ENCODE measurements around the gene SLAMF1.
"Not testable (repeated sequence)": the region's sequence is repeated elsewhere in the genome, so short reads cannot be mapped to it uniquely, and the experiment has no call there.

SLAMF1 gene

DNA sequence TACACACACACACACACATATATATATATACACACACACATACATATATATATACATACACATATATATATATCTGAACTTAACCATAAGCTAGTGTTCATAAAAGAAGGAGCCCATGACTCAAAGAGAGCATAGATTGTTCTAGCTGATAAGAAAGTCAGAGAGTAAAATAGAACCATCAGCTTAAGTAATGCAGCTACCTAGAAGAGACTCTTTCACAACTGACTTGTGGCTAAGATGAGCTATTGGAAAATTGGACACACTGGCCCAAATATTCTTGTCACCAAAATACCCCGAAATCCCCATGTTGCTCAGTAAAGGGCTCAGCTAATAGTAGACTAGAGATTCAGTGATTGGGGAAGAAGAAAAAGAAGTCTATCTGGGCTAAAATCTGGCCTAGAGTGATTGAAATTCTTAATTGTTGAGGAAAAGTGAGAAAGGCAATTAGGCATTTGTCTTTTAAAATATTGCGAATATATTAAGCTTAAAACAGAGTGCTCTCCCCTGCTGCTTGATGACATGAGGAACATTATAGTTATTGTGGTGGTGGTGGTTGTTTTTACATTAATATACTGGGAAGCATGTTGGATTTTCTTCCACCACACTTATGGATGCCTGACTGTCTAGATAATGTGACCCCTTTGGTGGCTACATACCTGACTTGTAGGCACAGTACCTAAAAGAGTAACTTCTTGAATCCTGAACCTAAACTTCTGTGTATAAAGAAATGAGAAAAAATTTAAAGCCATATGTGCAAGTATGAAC, 6.3 kb downstream of the SLAMF1 start:
- DNase-seq (ENCODE audit: low spot score), result no peak

DNA sequence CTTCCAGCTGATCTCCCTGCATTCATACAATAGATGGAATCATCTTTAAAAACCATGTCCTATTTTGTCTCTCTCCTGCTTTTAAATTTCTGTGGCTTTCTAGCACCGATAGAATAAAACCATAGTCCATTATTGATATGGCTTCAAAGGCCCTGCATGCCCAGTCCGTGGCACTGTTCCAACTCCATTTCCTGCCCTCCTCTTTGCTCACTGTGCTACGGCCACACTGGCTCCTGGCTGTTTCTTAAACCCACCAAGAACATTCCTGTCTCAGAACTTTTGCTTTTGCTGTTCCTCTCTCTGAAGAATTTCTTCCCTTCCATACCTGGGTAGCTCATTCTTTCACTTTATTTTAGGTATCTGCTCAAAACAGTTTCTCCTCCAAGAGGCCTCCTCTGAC, 7.2 kb downstream of the SLAMF1 start:
- DNase-seq (ENCODE audit: low spot score), result no peak

DNA sequence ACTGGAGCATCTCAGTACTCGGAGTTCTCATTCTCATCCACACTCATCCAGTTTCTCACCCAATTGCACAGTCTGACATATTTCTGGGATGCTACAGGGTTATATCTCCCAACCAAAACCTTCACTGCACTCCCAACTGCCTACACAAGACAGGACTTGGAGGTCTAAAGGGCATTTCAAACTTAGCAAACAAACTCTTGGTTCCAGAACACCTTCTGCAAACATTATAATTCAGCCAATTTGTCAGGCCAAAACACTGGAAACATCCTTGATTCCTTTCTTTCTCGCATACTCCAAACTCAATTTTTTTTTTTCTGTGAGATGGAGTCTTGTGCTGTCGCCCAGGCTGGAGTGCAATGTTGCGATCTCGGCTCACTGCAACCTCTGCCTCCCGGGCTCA, 7.9 kb downstream of the SLAMF1 start:
- DNase-seq (ENCODE audit: low spot score), result no peak

- DNase-seq (ENCODE audit: low spot score), result no peak
Observed at GRCh38 chr1:160638540-160638857, 8.3 kb downstream of the SLAMF1 start.

DNA sequence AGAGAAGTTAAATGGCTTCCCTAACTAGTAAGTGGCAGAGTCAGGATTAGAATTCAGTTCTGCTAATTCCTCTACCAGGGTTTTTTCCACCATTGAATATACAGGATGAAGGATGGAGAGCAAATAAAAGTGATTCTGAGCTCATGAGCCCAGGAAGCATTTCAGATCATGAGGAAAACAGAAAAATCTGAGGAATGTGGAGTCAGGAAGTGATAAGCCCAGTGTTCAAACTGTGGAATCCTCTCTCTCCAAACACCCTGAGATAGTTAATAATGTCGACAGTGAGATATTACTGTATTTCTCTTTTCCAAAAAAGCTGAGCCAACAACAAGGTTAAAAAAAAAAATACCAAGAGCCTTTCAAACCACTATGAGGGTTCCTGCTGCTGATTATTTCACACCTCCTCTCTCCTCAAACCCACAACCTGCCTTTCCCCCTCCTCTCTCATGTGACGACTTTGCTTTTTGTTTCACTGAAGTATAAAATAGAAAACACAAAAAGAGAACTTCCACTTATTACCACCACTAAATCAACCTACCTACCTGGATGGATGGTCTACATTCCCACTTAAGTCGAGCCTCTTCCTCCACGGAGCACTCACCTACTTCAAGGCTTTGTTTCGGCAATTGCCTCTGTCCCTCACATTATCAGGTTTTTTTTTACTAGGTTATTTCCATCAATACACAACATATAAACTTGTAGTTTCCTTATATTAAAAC, 8.9 kb downstream of the SLAMF1 start:
- DNase-seq (ENCODE audit: low spot score), result no peak

DNA sequence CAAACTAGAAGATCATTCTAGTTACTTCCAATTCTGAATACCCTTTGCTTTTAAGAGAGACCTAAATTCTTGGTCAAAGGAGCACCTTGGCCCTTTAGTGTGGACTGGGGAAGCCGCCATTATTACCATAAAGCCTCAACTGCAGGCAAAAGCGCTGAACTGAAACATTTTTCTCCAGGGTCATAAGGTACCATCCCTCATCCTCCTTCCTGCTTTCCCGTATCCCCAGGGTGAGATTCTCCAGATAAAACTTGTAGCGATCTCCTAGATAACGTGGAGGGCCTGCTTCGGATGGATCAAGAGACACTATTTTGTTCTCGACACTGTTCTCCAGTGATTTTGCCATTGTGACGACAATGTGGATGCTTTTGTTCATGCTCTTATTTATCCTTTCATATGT, 9.8 kb downstream of the SLAMF1 start:
- DNase-seq (ENCODE audit: low spot score), result no peak

GRCh38 chr1:160636547-160636946, 10.3 kb downstream of the SLAMF1 start:
- DNase-seq (ENCODE audit: low spot score), result no peak

DNA sequence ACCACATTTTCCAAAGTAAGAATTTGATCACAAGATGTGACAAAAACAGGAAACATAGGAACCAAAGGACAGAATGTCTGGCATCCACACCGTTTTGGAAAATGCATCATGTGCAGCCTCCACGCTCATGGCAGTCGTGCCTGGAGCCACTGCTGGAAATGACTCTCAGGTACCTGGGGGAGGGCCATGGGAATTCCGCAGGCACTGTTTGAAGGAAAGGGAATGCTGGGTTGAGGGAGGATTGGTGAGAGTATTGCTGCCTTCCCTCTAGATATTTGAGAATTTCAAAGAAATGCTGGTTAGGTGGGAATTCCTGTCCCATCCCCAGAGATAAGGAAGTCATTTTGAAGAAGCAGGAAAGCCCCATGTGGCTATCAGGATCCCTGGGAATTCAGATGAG, 10.8 kb downstream of the SLAMF1 start:
- DNase-seq (ENCODE audit: low spot score), result no peak

DNA sequence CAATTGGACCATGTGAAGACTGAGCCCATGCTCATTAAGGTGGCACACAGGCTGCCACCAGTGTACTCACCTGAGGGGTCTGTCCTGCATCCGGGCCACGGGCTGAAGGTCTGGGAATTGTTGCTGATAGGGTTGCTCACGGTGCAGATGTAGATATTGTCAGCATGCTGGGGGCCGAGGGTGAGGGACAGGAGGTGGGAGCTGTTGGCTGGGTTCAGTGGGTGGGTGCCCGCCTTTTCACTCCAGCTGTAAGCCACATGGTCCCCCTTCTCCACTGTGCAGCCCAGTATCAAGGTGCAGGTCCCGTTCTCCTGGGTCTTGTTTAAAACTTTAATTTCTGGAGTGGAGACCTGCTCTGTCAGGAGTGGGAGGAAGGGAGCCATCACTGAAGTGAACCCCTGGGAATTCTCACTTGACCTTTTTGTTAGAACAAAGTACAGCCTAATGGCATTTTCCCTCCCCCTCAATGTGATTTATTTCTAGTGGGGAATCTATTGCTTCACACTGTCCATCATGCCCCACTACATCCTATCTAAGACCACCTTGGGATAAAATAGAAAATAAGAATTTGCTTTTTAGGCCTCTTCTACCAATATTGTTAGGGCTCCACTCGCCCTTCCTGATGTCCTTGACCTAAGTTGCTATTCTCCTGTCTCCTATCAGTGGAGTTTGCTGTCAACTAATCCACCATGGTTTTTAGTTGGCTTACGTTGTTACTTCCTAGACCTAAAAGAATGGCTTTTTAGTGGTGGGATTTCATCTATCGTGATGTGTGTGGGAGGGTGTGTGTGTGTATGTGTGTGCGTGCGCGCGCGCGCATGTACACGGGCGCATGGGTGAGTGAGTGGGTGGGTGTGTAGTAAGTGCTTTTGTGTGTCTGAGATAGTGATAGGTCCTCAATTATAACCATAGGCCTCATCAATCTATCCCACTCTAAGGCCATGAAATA, 12.0 kb downstream of the SLAMF1 start:
- DNase-seq (ENCODE audit: low spot score), result no peak

GRCh38 chr1:160633330-160633903, 13.4 kb downstream of the SLAMF1 start:
- no peak for DNase-seq (ENCODE audit: low spot score)

- no peak for DNase-seq (ENCODE audit: low spot score)
Observed at GRCh38 chr1:160631983-160632625, 14.7 kb downstream of the SLAMF1 start.

DNA sequence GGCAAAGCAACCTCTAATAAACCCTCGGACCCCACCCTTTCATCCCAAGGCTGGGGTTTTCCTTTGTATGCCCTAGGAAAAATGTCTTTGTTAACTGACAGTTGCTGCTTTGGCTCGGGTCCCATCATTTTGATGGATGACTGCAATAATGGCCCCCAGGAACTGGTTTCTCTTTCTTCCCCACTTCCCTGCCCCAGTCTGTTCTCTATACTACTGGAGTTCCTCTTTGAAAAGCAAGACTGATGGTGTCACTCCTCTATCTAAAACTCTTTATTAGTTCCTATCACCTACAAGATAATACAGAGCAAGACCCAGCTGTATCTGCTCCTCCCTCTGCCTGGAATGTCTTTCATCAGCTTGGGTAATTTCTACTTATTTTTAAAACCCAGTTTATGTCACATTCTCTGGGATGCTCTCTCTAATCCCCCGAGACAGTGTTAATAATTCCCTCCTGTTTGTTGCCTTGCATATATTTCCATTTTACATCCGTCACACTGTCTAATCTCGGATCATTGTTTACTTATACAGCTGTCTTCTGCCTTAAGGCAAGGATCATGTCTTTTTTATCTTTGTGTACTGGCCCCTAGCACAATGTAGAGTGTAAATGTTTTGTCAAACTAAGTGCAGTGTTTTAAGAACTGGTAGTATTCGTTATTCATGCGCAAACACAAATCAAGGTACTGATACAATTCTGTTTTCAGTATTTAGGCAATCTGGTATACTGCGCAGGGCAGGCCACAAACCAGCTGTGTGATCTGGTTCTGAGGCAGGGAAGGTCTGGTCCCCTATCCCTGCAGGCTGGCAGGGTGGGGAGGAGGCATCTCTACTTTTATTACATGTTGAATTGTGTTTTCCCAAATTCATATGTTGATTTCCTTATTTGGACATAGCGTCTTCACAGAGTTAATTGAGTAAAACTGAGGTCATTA, 16.1 kb downstream of the SLAMF1 start:
- DNase-seq (ENCODE audit: low spot score), result no peak

DNA sequence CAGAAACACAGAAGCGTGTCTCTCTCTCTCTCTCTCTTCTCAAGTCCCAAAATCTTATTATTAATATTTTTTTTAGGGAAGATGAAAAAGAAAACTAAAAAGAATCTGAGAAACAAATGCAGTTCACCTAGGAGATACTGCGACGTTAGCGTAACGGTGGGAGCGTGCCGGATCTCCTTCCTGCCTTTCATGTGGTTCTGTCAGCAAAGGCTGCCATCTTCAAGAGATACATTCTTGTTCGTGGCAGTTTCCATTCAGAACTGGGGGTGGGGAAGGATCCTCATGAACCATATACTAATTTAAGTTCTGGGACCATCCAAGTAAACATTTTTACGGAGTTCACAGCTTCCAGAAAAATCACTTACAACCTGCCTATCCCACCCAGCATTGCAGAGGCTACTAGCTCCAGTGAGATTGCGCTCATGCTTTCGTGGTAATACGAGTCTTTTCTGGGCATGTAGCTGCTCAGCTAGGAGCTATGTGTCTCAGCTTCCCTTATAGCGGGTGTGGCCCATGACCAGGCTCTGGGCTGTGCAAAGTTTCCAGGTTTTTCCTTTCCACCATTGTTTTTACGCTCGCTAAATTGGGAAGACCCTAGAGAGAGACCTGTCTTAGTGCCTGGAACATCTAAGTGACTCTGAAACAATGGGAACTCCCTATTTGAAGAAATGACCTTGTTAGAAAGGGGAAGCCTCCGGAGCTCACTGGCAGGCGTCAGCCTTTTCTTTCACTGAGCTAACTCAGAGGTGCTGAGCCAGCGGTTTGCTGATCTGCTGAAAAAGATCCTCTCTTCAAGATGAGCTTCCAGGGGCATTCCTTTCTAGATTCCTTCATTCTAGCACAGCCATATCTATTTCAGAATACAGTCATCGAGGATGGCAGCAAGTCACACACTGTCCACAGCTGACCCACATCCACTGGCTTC, 17.3 kb downstream of the SLAMF1 start:
- DNase-seq (ENCODE audit: low spot score), result no peak

GRCh38 chr1:160628799-160629263, 18.0 kb downstream of the SLAMF1 start:
- DNase-seq (ENCODE audit: low spot score), result no peak

- not testable (repeated sequence) for DNase-seq (ENCODE audit: low spot score)
Observed at GRCh38 chr1:160627677-160628289, 19.1 kb downstream of the SLAMF1 start.

GRCh38 chr1:160626509-160627342, 20.1 kb downstream of the SLAMF1 start:
- no peak for DNase-seq (ENCODE audit: low spot score)

DNA sequence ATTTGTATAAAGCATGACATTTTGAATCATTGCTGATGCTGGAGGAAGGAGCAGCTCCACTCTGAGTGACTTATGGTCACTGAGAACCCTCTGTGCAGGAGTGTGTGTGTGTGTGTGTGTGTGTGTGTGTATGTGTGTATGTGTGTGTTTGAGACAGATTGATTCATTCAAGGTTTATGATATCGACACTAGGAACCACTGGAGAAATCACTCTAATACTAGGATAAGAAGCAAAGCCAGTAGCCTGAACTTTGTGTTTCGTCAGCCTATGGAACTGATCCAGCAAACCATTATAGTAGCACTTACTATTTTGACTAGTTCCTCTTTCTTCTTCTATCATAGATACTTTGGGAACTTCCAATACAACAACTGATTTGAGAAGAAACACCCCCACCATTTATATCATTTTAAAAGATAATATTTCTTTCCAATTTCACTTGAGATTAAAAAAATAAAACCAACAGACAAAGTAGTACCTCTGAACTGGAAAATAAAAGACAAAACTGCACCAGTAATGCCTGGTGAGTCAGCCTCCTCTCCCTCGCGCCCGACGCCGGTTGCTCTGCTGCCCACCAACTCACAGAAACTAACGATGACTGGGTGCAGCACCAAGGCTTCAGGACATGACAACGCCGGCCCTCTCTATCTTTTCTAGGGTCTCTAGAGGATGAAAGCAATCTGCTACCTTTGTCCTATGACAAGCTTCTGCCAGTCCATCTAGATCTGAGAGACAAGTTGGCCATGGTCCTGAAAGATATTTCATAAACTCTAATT, 20.9 kb downstream of the SLAMF1 start:
- DNase-seq (ENCODE audit: low spot score), result no peak
